ENCODE results near the gene ANGPTL1. TPM values are rescaled to one million over a fixed set of nuclear protein-coding genes. Genes with fewer than 3 reads are reported as not detected.

The ANGPTL1 gene
- 14.1 and 16.4 TPM in 2 replicates for total RNA-seq

GRCh38 chr1:178870944-178871343 is at the start of gene ANGPTL1:
TSS of gene ANGPTL1 (minus strand) at chr1:178871077. CDS start at chr1:178865776, 5,301 bp downstream.

Other genes starting within 250 kb of the ANGPTL1 start
- gene RALGPS2, start 145.8 kb downstream of the ANGPTL1 start, total RNA-seq, result 5.8 and 9.6 TPM in 2 replicates
- gene FAM20B, start 154.8 kb upstream of the ANGPTL1 start, total RNA-seq, result 44.2 and 46.0 TPM in 2 replicates
- 21.0 and 33.8 TPM in 2 replicates for gene TOR3A, start 211.0 kb upstream of the ANGPTL1 start, total RNA-seq

Data from aortic smooth muscle cell (primary cell).